ENCODE measurements around the gene ZNF888.
"Not testable (repeated sequence)": the region's sequence is repeated elsewhere in the genome, so short reads cannot be mapped to it uniquely, and the experiment has no call there.

The ZNF888 gene

GRCh38 chr19:52857378-52858191, 65.6 kb downstream of the ZNF888 start, which contains the start of gene ZNF468:
Gene ZNF468, minus strand, starts transcription at chr19:52857619. Its CDS starts 3,347 bp downstream, at chr19:52854272.
- not testable (repeated sequence) for H3K4me1 ChIP-seq (ENCODE audit: control insufficient read depth, insufficient read depth, low read length); H3K9me3 ChIP-seq (ENCODE audit: control insufficient read depth, insufficient read depth, low read depth, low read length); H3K27me3 ChIP-seq (ENCODE audit: control insufficient read depth, insufficient read depth, low read length)
- Histone ChIP-seq H3K27ac (ENCODE audit: low read depth, low read length) (peak within 1 kb of the TSS; percentile 16; the same call in 1 of the 2 replicates), H3K4me3 (ENCODE audit: low read depth, low read length) (peak within 1 kb of the TSS; percentile 94), H3K9ac (ENCODE audit: low read length) (peak within 1 kb of the TSS; percentile 83), H3K36me3 (ENCODE audit: control insufficient read depth, insufficient read depth, low read length) (peaks cover 16% of the 10 kb centered on the region)

DNA sequence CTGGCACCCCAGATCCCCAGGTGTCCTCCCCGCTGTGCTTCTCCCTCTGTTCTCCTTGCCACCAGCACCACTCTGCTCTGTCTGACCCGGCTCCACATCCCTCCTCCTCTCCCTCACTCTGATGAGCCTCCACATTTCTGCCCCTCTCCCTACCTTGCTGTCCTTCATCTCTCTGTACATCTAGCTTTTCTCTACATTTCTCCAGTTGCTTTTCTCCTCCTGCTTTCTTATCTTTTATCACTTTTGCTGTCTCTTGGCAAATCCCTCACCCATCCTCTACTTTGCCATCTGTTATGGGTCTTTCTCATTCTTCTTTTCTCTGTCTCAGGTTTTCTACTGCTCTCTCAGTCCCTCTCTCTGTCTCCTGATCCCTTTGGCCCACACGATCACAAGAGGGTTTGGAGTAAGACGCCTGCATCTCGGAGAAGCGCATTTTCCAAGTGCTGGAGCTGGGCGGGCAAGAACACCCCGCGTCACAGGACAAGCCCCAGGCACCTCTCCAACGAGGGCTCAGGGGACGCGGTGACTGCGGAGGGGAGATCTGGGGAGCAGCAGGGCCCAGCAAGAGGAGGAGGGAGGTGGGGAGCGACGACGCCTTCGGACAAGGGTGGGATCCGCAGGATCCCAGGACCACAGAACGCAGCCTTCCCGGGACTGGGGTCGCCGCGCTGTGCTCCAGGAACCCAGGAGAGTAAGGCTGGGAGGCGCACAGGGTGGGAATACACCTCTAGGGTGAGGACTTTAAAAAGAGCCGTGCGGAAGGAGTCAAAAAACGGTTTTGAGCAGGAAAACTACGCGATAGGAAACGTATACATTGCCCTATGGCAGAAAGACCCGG, 66.5 kb downstream of the ZNF888 start:
- H3K27me3 ChIP-seq (ENCODE audit: control insufficient read depth, insufficient read depth, low read length); H3K9me3 ChIP-seq (ENCODE audit: control insufficient read depth, insufficient read depth, low read depth, low read length); H3K27ac ChIP-seq (ENCODE audit: low read depth, low read length); H3K4me1 ChIP-seq (ENCODE audit: control insufficient read depth, insufficient read depth, low read length): not testable (repeated sequence)
- peaks cover 20% of the 10 kb centered on the region for H3K36me3 ChIP-seq (ENCODE audit: control insufficient read depth, insufficient read depth, low read length)
- H3K9ac ChIP-seq (ENCODE audit: low read length): peak overlapping the region; percentile 83
- peak overlapping the region; percentile 94 for H3K4me3 ChIP-seq (ENCODE audit: low read depth, low read length)

Data from HUES6 (cell line).